HL-60 (cell line): ENCODE results near the gene CDH23.

ENCODE experiments used
- DNase-seq, 2 experiments: peaks; one replicate each; pipeline ENCODE4 v3.0.0-alpha.2; 2010 to 2020; ENCODE audit warnings: low read depth in 1 of 2, low spot score in 1 of 2
- H3K27ac ChIP-seq: fragments of 250-450 bp; sonication (Bioruptor Pico); replicated peaks from 2 replicates; pipeline ENCODE4 v1.5.1; 2020; ENCODE audit warnings: mild to moderate bottlenecking, moderate library complexity
- H3K27me3 ChIP-seq: fragments of 250-450 bp; sonication (Bioruptor Pico); 2 replicates; pipeline ENCODE4 v1.5.1; 2021; ENCODE audit warnings: mild to moderate bottlenecking, moderate library complexity; ENCODE audit not compliant: insufficient read depth, poor library complexity, severe bottlenecking
- H3K4me3 ChIP-seq: replicated peaks from 2 replicates; pipeline ENCODE4 v1.5.1; 2011; ENCODE audit warnings: mild to moderate bottlenecking, control low read depth, low read length; ENCODE audit not compliant: insufficient read depth
- CTCF ChIP-seq: IDR thresholded peaks from one replicate; pipeline ENCODE4 v1.5.1; 2011; ENCODE audit warnings: low read length, control low read depth, inconsistent platforms; ENCODE audit not compliant: insufficient read depth
- GABPA ChIP-seq: IDR thresholded peaks from 2 replicates; pipeline ENCODE4 v1.6.1; 2012; ENCODE audit warnings: low read depth
- POLR2AphosphoS5 ChIP-seq: IDR thresholded peaks from 2 replicates; pipeline ENCODE4 v1.6.1; 2012; ENCODE audit warnings: low read depth
- REST ChIP-seq: IDR thresholded peaks from 2 replicates; pipeline ENCODE4 v1.6.1; 2012; ENCODE audit warnings: low read depth; ENCODE audit not compliant: insufficient replicate concordance
- SPI1 ChIP-seq: IDR thresholded peaks from 2 replicates; pipeline ENCODE4 v1.6.1; 2012; ENCODE audit warnings: low read depth, mild to moderate bottlenecking, borderline replicate concordance

CDH23 gene

GRCh38 chr10:71783917-71784678 is 387.4 kb downstream of the CDH23 start:
- no peaks in the 10 kb centered on the region for H3K27me3 ChIP-seq
- H3K27ac ChIP-seq: no peak overlapping the region
- TF ChIP-seq REST (no peak), POLR2AphosphoS5 (no peak), SPI1 (no peak), GABPA (no peak), CTCF (no peak)
- no peak for DNase-seq
- H3K4me3 ChIP-seq: no peak overlapping the region

GRCh38 chr10:71784679-71785272 is 388.1 kb downstream of the CDH23 start:
- TF ChIP-seq SPI1: no peak
- TF ChIP-seq GABPA: no peak
- TF ChIP-seq POLR2AphosphoS5: no peak
- TF ChIP-seq CTCF: no peak
- TF ChIP-seq REST: no peak
- Histone ChIP-seq H3K27ac (no peak overlapping the region), H3K27me3 (no peaks in the 10 kb centered on the region), H3K4me3 (no peak overlapping the region)
- DNase-seq: no peak

- Histone ChIP-seq H3K27me3 (no peaks in the 10 kb centered on the region), H3K4me3 (no peak overlapping the region), H3K27ac (no peak overlapping the region)
- TF ChIP-seq GABPA (no peak), CTCF (no peak), SPI1 (no peak), REST (no peak), POLR2AphosphoS5 (no peak)
- no peak for DNase-seq
Observed at GRCh38 chr10:71788954-71789353, 392.2 kb downstream of the CDH23 start.
